ENCODE results near the gene AGBL4.

Gene AGBL4

GRCh38 chr1:48767975-48768510, 1255.7 kb downstream of the AGBL4 start:
- TF ChIP-seq ZFX (IDR thresholded peaks at IDR 0.05; ENCODE audit: borderline replicate concordance) (no peak), CTCF (IDR thresholded peaks at IDR 0.05) (no peak)
- H3K27ac ChIP-seq, result no peak overlapping the region

GRCh38 chr1:48765335-48765734, 1258.4 kb downstream of the AGBL4 start:
- no peak overlapping the region for H3K27ac ChIP-seq
- TF ChIP-seq ZFX (IDR thresholded peaks at IDR 0.05; ENCODE audit: borderline replicate concordance) (no peak), CTCF (IDR thresholded peaks at IDR 0.05) (no peak)

GRCh38 chr1:48761986-48762385, 1261.8 kb downstream of the AGBL4 start:
- no peak overlapping the region for H3K27ac ChIP-seq
- TF ChIP-seq CTCF (IDR thresholded peaks at IDR 0.05), result no peak
- TF ChIP-seq ZFX (IDR thresholded peaks at IDR 0.05; ENCODE audit: borderline replicate concordance), result no peak

- no peak overlapping the region for H3K27ac ChIP-seq
- TF ChIP-seq CTCF (IDR thresholded peaks at IDR 0.05) (no peak), ZFX (IDR thresholded peaks at IDR 0.05; ENCODE audit: borderline replicate concordance) (no peak)
Measured at GRCh38 chr1:48761411-48761810, 1262.3 kb downstream of the AGBL4 start.

- no peak overlapping the region for H3K27ac ChIP-seq
- no peak for TF ChIP-seq ZFX (IDR thresholded peaks at IDR 0.05; ENCODE audit: borderline replicate concordance)
- no peak for TF ChIP-seq CTCF (IDR thresholded peaks at IDR 0.05)
Measured at GRCh38 chr1:48760857-48761256, 1262.9 kb downstream of the AGBL4 start.

GRCh38 chr1:48758976-48759375, 1264.8 kb downstream of the AGBL4 start:
- TF ChIP-seq CTCF (IDR thresholded peaks at IDR 0.05) (no peak), ZFX (IDR thresholded peaks at IDR 0.05; ENCODE audit: borderline replicate concordance) (no peak)
- no peak overlapping the region for H3K27ac ChIP-seq

GRCh38 chr1:48757363-48757762, 1266.4 kb downstream of the AGBL4 start:
- no peak overlapping the region for H3K27ac ChIP-seq
- TF ChIP-seq ZFX (IDR thresholded peaks at IDR 0.05; ENCODE audit: borderline replicate concordance) (no peak), CTCF (IDR thresholded peaks at IDR 0.05) (no peak)

Measured in 22Rv1 (cell line).